ENCODE data around the gene NEK7.

- TF ChIP-seq CTCF (conservative IDR thresholded peaks at IDR 0.05; ENCODE audit: low read length) (no peak), EZH2phosphoT487 (IDR thresholded peaks at IDR 0.05; ENCODE audit: borderline replicate concordance, low read depth, low read length) (no peak)
These were observed 112.2 kb downstream of the NEK7 start for GRCh38 chr1:198268784-198269645.

Measured in OCI-LY7 (cell line).